Mucosa of stomach (tissue), 1 donor: ENCODE results near the gene MS4A2.
"Not testable (repeated sequence)": the region's sequence is repeated elsewhere in the genome, so short reads cannot be mapped to it uniquely, and the experiment has no call there.

Experiments
- H3K27me3 ChIP-seq: one replicate; pipeline ENCODE4 v1.7.0; 2013; ENCODE audit warnings: mild to moderate bottlenecking, low read length; ENCODE audit not compliant: control insufficient read depth, insufficient read depth
- H3K36me3 ChIP-seq: one replicate; pipeline ENCODE4 v1.7.0; 2013; ENCODE audit warnings: low read length; ENCODE audit not compliant: control insufficient read depth, insufficient read depth
- H3K4me1 ChIP-seq: one replicate; pipeline ENCODE4 v1.7.0; 2013; ENCODE audit warnings: mild to moderate bottlenecking, low read length; ENCODE audit not compliant: control insufficient read depth, insufficient read depth
- H3K4me3 ChIP-seq: one replicate; pipeline ENCODE4 v1.7.0; 2013; ENCODE audit warnings: low read length
- H3K9ac ChIP-seq: one replicate; pipeline ENCODE4 v1.7.0; 2013; ENCODE audit warnings: mild to moderate bottlenecking, low read length, moderate library complexity
- H3K9me3 ChIP-seq: one replicate; pipeline ENCODE4 v1.7.0; 2013; ENCODE audit warnings: mild to moderate bottlenecking, low read length, moderate library complexity; ENCODE audit not compliant: control insufficient read depth
- donor health status: Pancreatic carcinoma.

MS4A2 gene

DNA sequence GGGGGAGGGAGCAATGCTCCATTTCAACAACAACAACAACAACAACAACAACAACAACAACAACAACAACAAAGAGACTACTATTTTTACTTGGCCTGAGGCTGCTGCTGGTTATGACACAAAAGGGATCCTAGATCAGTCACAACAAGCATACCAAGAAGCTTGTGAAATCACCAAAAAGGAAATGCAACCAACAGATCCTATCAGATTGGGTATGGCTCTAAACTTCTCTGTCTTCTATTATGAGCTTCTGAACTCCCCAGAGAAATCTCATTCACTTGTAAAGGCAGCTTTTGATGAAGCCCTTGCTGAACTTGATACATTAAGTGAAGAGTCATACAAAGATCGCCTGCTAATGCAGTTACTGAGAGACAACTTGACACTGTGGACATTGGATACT is 10.5 kb upstream of the MS4A2 start:
- Histone ChIP-seq H3K9ac (no peak overlapping the region), H3K4me3 (no peak overlapping the region), H3K9me3 (no peaks in the 10 kb centered on the region), H3K27me3 (no peaks in the 10 kb centered on the region), H3K36me3 (no peaks in the 10 kb centered on the region), H3K4me1 (no peaks in the 10 kb centered on the region)

DNA sequence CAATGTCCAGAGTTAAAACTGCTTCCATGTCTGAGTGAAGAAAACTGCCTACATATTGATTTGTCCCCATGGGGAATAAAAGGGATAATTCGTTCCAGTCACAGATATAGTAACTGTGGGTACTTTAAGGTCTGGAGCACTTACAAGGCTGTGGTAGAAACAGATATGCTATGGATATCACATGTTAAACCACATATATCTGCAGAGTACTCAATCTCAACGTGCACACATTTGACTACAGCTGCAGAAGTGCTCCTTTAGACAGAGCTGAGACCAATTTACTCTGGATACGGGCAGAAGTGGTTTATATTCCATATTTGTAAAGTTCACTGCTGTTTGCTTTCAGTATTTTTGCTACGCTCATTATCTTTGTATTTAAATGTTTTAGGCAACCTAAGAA is 9.7 kb upstream of the MS4A2 start:
- no peak overlapping the region for H3K9ac ChIP-seq
- H3K4me3 ChIP-seq = no peak overlapping the region
- H3K9me3 ChIP-seq = no peaks in the 10 kb centered on the region
- H3K4me1 ChIP-seq = no peaks in the 10 kb centered on the region
- H3K27me3 ChIP-seq = no peaks in the 10 kb centered on the region
- no peaks in the 10 kb centered on the region for H3K36me3 ChIP-seq

DNA sequence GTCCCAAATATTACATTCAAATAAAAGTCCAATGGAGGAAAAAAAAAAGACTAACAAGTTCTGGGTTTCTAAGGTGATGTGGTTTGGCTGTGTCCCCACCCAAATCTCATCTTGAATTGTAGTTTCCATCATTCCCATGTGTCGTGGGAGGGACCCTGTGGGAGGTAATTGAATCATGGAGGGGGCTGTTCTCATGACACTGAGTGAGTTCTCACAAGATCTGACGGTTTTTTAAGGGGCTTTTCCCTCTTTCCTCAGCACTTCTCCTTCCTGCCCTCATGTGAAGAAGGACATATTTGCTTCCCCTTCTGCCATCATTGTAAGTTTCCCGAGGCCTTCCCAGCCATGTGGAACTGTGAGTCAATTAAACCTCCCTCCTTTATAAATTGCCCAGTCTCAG is 7.9 kb upstream of the MS4A2 start:
- Histone ChIP-seq H3K9me3 (no peaks in the 10 kb centered on the region), H3K9ac (no peak overlapping the region), H3K36me3 (no peaks in the 10 kb centered on the region), H3K4me3 (no peak overlapping the region), H3K4me1 (no peaks in the 10 kb centered on the region), H3K27me3 (no peaks in the 10 kb centered on the region)

DNA sequence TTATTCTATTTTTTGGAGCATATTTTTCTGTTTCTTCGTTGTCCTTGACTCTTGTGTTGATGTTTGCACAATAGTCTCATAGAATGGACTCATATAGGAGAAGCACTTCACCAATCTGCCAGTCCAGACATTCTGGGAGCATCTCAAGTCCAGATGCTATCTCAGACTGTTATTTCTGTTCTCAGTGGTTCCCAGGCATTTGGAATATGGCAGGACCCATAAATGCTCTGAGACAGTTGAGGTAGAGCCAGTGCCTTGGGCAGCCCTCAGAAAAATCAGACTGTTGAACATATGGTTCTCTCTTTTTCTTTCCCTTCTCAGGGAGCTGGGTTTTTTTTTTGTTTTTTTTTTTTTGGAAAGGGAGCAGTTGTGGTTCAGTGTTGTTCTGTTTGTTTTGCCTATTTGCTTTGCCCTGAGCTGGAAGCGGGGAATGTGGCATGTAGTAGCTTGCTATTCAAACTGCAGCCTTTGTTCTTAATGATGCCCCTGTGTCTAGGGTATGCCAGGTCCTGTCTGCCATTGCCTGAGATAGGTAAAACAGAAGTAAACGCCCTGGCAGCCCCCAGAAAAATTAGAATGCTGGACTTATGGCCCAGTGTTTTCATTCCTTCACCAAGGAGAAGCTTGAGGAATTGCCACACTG is 3.7 kb upstream of the MS4A2 start:
- Histone ChIP-seq H3K4me1 (no peaks in the 10 kb centered on the region), H3K27me3 (no peaks in the 10 kb centered on the region), H3K36me3 (no peaks in the 10 kb centered on the region), H3K4me3 (no peak overlapping the region), H3K9ac (no peak overlapping the region), H3K9me3 (no peaks in the 10 kb centered on the region)

DNA sequence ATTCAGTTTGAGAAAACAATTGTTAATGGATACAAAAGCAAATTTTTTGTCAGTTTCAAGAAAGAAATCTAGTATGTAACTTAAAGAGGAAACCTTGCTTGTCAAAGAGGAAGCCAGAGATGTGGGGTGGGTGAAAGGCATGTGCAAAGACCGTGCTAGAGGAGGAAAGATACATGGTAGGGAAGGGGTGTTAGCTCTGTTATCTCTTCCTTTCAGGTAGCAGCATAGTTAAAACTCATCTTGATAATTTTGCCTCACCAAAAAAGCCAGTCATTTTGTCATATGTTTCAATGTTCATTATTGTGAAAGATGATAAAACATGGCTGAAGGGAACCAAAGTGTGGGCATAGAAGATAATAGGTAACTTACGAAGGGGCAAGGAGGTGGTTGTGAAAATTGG is 2.6 kb upstream of the MS4A2 start:
- Histone ChIP-seq H3K9ac (no peak overlapping the region), H3K36me3 (no peaks in the 10 kb centered on the region), H3K9me3 (no peaks in the 10 kb centered on the region), H3K4me3 (no peak overlapping the region), H3K4me1 (no peaks in the 10 kb centered on the region), H3K27me3 (no peaks in the 10 kb centered on the region)

DNA sequence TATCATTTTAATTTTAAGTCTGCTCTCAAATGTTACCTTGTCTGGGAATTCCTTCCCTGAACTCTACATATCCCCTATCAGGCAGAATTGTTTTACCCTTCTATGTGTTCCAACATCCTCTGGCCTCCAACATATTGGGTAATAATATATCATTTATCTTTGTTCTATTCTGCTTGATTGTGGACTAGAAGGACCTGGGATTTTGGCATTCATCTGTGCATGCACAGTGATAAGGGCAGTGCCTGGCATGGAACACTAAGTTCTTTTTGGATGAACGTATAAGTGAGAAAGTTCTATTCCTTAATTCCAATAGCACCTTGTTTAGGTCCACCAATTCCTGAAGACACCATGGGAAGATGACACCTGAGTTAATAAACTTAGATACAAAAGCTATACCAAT is 1.2 kb upstream of the MS4A2 start:
- H3K4me1 ChIP-seq = no peaks in the 10 kb centered on the region
- no peaks in the 10 kb centered on the region for H3K27me3 ChIP-seq
- H3K4me3 ChIP-seq = no peak overlapping the region
- no peaks in the 10 kb centered on the region for H3K9me3 ChIP-seq
- H3K36me3 ChIP-seq = no peaks in the 10 kb centered on the region
- no peak overlapping the region for H3K9ac ChIP-seq

DNA sequence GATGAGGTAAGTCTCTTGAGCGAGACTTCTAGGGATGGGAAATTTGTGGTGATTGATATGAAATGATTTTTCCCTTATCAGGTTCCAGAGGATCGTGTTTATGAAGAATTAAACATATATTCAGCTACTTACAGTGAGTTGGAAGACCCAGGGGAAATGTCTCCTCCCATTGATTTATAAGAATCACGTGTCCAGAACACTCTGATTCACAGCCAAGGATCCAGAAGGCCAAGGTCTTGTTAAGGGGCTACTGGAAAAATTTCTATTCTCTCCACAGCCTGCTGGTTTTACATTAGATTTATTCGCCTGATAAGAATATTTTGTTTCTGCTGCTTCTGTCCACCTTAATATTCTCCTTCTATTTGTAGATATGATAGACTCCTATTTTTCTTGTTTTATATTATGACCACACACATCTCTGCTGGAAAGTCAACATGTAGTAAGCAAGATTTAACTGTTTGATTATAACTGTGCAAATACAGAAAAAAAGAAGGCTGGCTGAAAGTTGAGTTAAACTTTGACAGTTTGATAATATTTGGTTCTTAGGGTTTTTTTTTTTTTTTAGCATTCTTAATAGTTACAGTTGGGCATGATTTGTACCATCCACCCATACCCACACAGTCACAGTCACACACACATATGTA is 7.1 kb downstream of the MS4A2 start:
- Histone ChIP-seq H3K36me3 (no peaks in the 10 kb centered on the region), H3K4me3 (no peak overlapping the region), H3K27me3 (no peaks in the 10 kb centered on the region), H3K9me3 (no peaks in the 10 kb centered on the region), H3K4me1 (peaks cover 7% of the 10 kb centered on the region), H3K9ac (no peak overlapping the region)

DNA sequence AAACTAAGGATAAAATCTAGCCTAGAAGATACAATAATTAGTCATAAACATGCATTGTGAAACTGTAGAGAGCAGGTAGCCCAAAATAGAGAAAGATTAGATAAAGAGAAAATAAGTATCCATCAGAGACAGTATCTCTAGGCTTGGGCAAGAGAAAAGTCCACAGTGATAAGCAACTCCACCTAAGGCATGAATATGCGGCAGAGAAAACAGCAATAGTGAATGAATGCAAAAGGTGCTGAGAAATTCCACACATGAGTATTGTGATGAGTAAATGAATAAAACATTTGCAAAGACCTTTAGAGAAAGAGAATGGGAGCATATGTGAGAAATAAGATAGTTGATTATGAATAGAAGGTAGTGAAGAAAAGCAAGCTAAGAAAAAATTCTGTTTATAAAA is 8.7 kb downstream of the MS4A2 start:
- no peaks in the 10 kb centered on the region for H3K36me3 ChIP-seq
- H3K9ac ChIP-seq = no peak overlapping the region
- H3K4me1 ChIP-seq = peaks cover 7% of the 10 kb centered on the region
- no peaks in the 10 kb centered on the region for H3K9me3 ChIP-seq
- H3K27me3 ChIP-seq = no peaks in the 10 kb centered on the region
- no peak overlapping the region for H3K4me3 ChIP-seq

DNA sequence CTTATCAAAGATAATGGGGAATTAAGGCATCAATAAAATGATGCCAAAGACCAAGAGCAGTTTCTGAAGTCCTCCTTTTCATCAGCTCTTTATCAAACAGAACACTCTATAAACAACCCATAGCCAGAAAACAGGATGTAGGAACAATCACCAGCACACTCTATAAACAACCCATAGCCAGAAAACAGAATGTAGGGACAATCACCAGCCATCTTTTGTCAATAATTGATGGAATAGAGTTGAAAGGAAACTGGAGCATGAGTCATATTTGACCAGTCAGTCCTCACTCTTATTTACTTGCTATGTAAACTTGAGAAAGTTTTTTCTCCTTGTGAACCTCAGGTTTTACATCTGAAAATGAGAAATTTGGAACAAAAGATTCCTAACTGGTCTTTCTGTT is 10.0 kb downstream of the MS4A2 start:
- Histone ChIP-seq H3K9ac (no peak overlapping the region), H3K9me3 (no peaks in the 10 kb centered on the region), H3K36me3 (no peaks in the 10 kb centered on the region), H3K4me1 (peaks cover 7% of the 10 kb centered on the region), H3K27me3 (no peaks in the 10 kb centered on the region), H3K4me3 (no peak overlapping the region)

DNA sequence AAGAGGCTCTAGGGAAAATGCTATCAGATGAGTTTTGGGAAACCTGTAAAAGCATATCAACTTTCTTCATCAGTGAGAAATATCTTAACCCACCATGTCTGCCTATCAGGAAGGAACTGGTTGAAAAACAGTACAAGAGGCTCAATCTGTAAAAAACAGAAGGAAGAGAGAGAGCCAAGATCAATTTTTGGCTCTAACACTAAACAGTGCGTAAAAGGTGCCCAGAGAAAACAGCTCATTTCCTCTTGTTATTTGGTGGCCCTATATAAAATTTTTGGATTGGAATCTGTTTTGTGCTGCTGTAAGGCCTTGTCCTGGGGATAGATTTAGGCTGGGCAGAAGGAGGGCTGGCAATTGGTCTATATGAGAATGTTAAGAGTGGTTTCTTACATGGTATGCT is 12.1 kb downstream of the MS4A2 start:
- no peak overlapping the region for H3K4me3 ChIP-seq
- no peak overlapping the region for H3K9ac ChIP-seq
- H3K36me3 ChIP-seq = no peaks in the 10 kb centered on the region
- H3K27me3 ChIP-seq = no peaks in the 10 kb centered on the region
- H3K9me3 ChIP-seq = no peaks in the 10 kb centered on the region
- peaks cover 10% of the 10 kb centered on the region for H3K4me1 ChIP-seq

DNA sequence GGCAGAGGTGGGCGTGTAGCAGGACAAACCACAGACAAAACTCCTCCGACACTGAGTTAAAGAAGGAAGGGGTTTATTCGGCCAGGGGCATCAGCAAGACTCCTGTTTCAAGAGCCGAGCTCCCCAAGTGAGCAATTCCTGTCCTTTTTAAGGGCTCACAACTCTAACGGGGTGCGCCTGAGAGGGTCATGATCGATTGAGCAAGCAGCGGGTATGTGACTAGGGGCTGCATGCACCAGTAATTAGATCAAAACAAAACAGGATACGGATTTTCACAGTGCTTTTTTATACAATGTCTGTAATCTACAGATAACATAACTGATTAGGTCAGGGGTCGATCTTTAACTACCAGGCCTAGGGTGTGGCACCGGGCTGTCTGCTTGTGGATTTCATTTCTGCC is 12.9 kb downstream of the MS4A2 start:
- not testable (repeated sequence) for H3K36me3 ChIP-seq, H3K27me3 ChIP-seq, H3K4me3 ChIP-seq, H3K9ac ChIP-seq, H3K4me1 ChIP-seq, H3K9me3 ChIP-seq

DNA sequence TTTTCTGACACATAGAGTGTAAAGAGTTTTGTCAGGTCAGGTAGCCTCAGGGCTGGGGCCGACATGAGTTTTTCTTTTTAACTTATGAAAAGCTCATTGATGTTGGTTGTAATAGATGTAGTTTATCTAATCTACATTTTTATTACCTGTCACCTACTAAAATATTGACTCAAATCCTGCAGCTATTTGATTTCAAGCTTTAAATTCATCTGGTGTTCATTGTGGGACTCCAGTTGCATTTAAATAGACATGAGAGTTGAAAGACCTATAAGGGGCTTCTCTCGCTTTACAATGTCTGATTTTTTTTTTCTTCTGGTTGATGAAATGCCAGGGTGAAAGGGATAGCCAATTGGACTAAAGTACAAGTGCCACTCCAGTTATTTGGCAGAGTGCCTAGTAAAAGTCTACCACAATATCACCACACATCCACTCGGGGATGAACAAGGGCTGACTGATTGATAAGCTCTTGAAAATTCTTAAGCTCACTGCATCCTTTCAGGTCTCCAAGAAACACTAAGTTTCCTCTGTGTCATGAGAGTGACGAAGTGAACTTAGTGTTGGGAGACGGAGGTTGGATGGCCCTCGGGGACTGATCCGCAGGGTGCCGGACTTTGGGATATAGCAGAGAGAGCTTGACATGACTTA is 16.1 kb downstream of the MS4A2 start:
- H3K36me3 ChIP-seq, H3K4me3 ChIP-seq, H3K9ac ChIP-seq, H3K9me3 ChIP-seq, H3K27me3 ChIP-seq: not testable (repeated sequence)
- H3K4me1 ChIP-seq = peaks cover 15% of the 10 kb centered on the region
